C4-2B (cell line): ENCODE results near the gene ZFP57.

Source experiments
- H3K27ac ChIP-seq: fragments of 450-650 bp; 2 replicates; pipeline ENCODE4 v1.5.1; 2017
- CTCF ChIP-seq: fragments of 450-650 bp; conservative IDR thresholded peaks from 2 replicates; pipeline ENCODE4 v1.5.1; 2017; ENCODE audit warnings: mild to moderate bottlenecking
- ZFX ChIP-seq: fragments of 450-650 bp; IDR thresholded peaks from 2 replicates; pipeline ENCODE4 v1.6.1; 2017

Gene ZFP57

GRCh38 chr6:29726001-29726400, 45.0 kb upstream of the ZFP57 start:
- TF ChIP-seq CTCF = no peak
- TF ChIP-seq ZFX = no peak
- H3K27ac ChIP-seq = no peak overlapping the region

- TF ChIP-seq CTCF (no peak), ZFX (no peak)
- no peak overlapping the region for H3K27ac ChIP-seq
These were observed 44.3 kb upstream of the ZFP57 start for GRCh38 chr6:29724937-29725869.

GRCh38 chr6:29723666-29724588, 43.0 kb upstream of the ZFP57 start:
- TF ChIP-seq CTCF (0 out of 2 replicates have a peak, but pooled peaks have one; percentile 6), ZFX (no peak)
- peak overlapping the region; percentile 24; the same call in 1 of the 2 replicates for H3K27ac ChIP-seq

- peak within 1 kb of the TSS; percentile 24; the same call in 1 of the 2 replicates for H3K27ac ChIP-seq
- TF ChIP-seq CTCF (no peak), ZFX (no peak)
These were observed 42.3 kb upstream of the ZFP57 start, which contains the start of gene HLA-F for GRCh38 chr6:29723262-29723665. TSS of gene HLA-F (plus strand) at chr6:29723434. CDS start at chr6:29723464, 30 bp downstream.

GRCh38 chr6:29720863-29721262, 39.9 kb upstream of the ZFP57 start:
- no peak overlapping the region for H3K27ac ChIP-seq
- TF ChIP-seq ZFX (no peak), CTCF (peak; percentile 30)

GRCh38 chr6:29710281-29710941, 29.5 kb upstream of the ZFP57 start:
- TF ChIP-seq ZFX = no peak
- TF ChIP-seq CTCF = no peak
- H3K27ac ChIP-seq = no peak overlapping the region
